Measurements from ENCODE around the gene DPRX.
"Not testable (repeated sequence)": the region's sequence is repeated elsewhere in the genome, so short reads cannot be mapped to it uniquely, and the experiment has no call there.

DNA sequence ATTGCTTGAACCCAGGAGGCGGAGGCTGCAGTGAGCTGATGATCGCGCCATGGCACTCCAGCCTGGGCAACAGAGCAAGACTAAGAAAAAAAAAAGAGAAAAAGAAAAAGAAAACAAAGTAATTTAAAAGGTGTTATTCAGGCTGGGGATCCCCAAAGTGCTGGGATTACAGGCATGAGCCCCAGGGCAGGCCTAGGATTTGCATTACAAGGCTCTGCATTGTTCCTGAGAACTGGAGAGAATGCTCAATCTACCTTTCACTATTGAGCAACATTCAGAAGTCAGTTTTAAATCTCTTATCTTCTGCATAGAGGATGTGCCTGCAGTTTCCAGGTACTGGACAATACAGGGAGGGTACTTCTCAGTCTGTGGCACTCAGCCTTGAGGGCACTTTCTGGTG lies 37.0 kb downstream of the DPRX start:
- TF ChIP-seq, protein P1, sequence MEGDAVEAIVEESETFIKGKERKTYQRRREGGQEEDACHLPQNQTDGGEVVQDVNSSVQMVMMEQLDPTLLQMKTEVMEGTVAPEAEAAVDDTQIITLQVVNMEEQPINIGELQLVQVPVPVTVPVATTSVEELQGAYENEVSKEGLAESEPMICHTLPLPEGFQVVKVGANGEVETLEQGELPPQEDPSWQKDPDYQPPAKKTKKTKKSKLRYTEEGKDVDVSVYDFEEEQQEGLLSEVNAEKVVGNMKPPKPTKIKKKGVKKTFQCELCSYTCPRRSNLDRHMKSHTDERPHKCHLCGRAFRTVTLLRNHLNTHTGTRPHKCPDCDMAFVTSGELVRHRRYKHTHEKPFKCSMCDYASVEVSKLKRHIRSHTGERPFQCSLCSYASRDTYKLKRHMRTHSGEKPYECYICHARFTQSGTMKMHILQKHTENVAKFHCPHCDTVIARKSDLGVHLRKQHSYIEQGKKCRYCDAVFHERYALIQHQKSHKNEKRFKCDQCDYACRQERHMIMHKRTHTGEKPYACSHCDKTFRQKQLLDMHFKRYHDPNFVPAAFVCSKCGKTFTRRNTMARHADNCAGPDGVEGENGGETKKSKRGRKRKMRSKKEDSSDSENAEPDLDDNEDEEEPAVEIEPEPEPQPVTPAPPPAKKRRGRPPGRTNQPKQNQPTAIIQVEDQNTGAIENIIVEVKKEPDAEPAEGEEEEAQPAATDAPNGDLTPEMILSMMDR (conservative IDR thresholded peaks at IDR 0.05; ENCODE audit: low read length) = not testable (repeated sequence)
- not testable (repeated sequence) for TF ChIP-seq EZH2phosphoT487 (IDR thresholded peaks at IDR 0.05; ENCODE audit: borderline replicate concordance, low read depth, low read length)
